Measurements from ENCODE around the gene CD99. TPM values are rescaled to one million over a fixed set of nuclear protein-coding genes. Genes with fewer than 3 reads are reported as not detected.

CD99 gene
- total and polyA plus RNA-seq, 2 donors (not counting 3 experiments of a cell fraction or from before 2014, with no cell fraction given), result 364 to 654 TPM

GRCh38 chrX:2748815-2749188, 57.7 kb downstream of the CD99 start:
- Histone ChIP-seq H4K20me1 (replicated peaks; ENCODE audit: control insufficient read depth, extremely low read depth, insufficient read depth, low read length) (no peaks in the 10 kb centered on the region), H3K4me2 (ENCODE audit: insufficient read depth, low read length) (no peak overlapping the region), H3K4me1 (ENCODE audit: control insufficient read depth, extremely low read depth, insufficient read depth, low read length) (peaks cover 20% of the 10 kb centered on the region), H3K36me3 (ENCODE audit: control insufficient read depth in 2 of 2, extremely low read depth in 1 of 2, insufficient read depth in 2 of 2, low read length in 2 of 2) (no peaks in the 10 kb centered on the region), H3K9me3 (replicated peaks; ENCODE audit: control insufficient read depth, insufficient read depth, low read length) (no peaks in the 10 kb centered on the region), H3K4me3 (replicated peaks in 1 of 3; ENCODE audit: insufficient read depth in 1 of 3, low read depth in 1 of 3, low read length in 3 of 3) (no peak overlapping the region), H3K27ac (ENCODE audit: insufficient read depth, low read depth, low read length) (no peak overlapping the region), H3K79me2 (ENCODE audit: control insufficient read depth, insufficient read depth, low read length) (no peaks in the 10 kb centered on the region), H3K9me1 (replicated peaks; ENCODE audit: control insufficient read depth, extremely low read depth, insufficient read depth, low read length) (no peaks in the 10 kb centered on the region), H2AFZ (ENCODE audit: low read depth, low read length) (no peak overlapping the region), H3K27me3 (ENCODE audit: control insufficient read depth in 2 of 2, insufficient read depth in 2 of 2, low read length in 2 of 2) (no peaks in the 10 kb centered on the region), H3K9ac (replicated peaks; ENCODE audit: extremely low read depth, insufficient read depth, low read length) (no peak overlapping the region)
- DNase-seq (ENCODE audit: low read depth, low spot score), result no peak
- ChIA-PET POLR2A (no interaction called here), CTCF (no interaction called here)
- dilution Hi-C loops (cut with MboI; ENCODE audit: extremely low pct_ligation_motif_present, low sequenced_read_pairs), result no loop called here
- no peak for FAIRE-seq
- intact Hi-C loops (cut with micrococcal nuclease), result no loop called here
- no TSS peak for BruUV-seq (replicated peaks)
- no peak for TF ChIP-seq GATA2 (IDR thresholded peaks at IDR 0.05; ENCODE audit: insufficient read depth, insufficient read length, low read depth, low read length)
- TF ChIP-seq POLR2A (IDR thresholded peaks at IDR 0.05; ENCODE audit: low read depth, low read length), result no peak
- TF ChIP-seq POLR2AphosphoS5 (IDR thresholded peaks at IDR 0.05; ENCODE audit: insufficient read depth, low read depth, low read length), result no peak
- TF ChIP-seq, protein P1, sequence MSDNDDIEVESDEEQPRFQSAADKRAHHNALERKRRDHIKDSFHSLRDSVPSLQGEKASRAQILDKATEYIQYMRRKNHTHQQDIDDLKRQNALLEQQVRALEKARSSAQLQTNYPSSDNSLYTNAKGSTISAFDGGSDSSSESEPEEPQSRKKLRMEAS (IDR thresholded peaks at IDR 0.05; ENCODE audit: insufficient read depth, insufficient read length), result no peak
- no peak for TF ChIP-seq MYC (IDR thresholded peaks at IDR 0.05; ENCODE audit: low read depth, low read length)
- no peak for TF ChIP-seq FOS (IDR thresholded peaks at IDR 0.05; ENCODE audit: borderline replicate concordance, insufficient read depth, low read length)
- no peak for TF ChIP-seq EZH2 (IDR thresholded peaks at IDR 0.05; ENCODE audit: borderline replicate concordance, low read depth, low read length, severe bottlenecking)
- no peak for TF ChIP-seq CTCF (IDR thresholded peaks at IDR 0.05; ENCODE audit: extremely low read depth in 1 of 2, insufficient read depth in 1 of 2, low read depth in 1 of 2, low read length in 2 of 2)

Data from endothelial cell of umbilical vein (primary cell).